ENCODE measurements around the gene ACSS1.

The ACSS1 gene

GRCh38 chr20:24962510-24962909 lies 95.4 kb downstream of the ACSS1 start:
- TF ChIP-seq CTCF (IDR thresholded peaks at IDR 0.05; ENCODE audit: insufficient read depth, missing control alignments): no peak
- DNase-seq (ENCODE audit: insufficient read length, low spot score) (no peak), FAIRE-seq (no peak)

DNA sequence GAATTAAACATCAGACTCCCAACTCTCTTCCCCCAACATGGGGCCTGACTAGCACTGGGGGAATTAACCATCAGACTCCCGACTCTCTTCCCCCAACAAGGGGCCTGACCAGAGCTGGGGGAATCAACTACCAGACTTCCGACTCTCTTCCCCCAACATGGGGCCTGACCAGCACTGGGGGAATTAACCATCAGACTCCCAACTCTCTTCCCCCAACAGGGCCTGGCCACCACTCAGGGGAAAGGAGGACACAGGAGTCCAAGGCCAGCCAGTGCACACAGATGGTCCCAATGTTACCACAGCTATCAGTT lies 95.8 kb downstream of the ACSS1 start:
- DNase-seq (ENCODE audit: insufficient read length, low spot score) (no peak), FAIRE-seq (no peak)
- no peak for TF ChIP-seq CTCF (IDR thresholded peaks at IDR 0.05; ENCODE audit: insufficient read depth, missing control alignments)

- FAIRE-seq (no peak), DNase-seq (ENCODE audit: insufficient read length, low spot score) (no peak)
- TF ChIP-seq CTCF (IDR thresholded peaks at IDR 0.05; ENCODE audit: insufficient read depth, missing control alignments): no peak
Observed at GRCh38 chr20:24961384-24962181, 96.4 kb downstream of the ACSS1 start.

- FAIRE-seq: no peak
- TF ChIP-seq CTCF (IDR thresholded peaks at IDR 0.05; ENCODE audit: insufficient read depth, missing control alignments): no peak
- DNase-seq (ENCODE audit: insufficient read length, low spot score): no peak
Observed at GRCh38 chr20:24960861-24961260, 97.1 kb downstream of the ACSS1 start.

GRCh38 chr20:24960302-24960801 lies 97.6 kb downstream of the ACSS1 start:
- FAIRE-seq (no peak), DNase-seq (ENCODE audit: insufficient read length, low spot score) (no peak)
- no peak for TF ChIP-seq CTCF (IDR thresholded peaks at IDR 0.05; ENCODE audit: insufficient read depth, missing control alignments)

- TF ChIP-seq CTCF (IDR thresholded peaks at IDR 0.05; ENCODE audit: insufficient read depth, missing control alignments): no peak
- DNase-seq (ENCODE audit: insufficient read length, low spot score) (no peak), FAIRE-seq (no peak)
Observed at GRCh38 chr20:24959591-24960301, 98.2 kb downstream of the ACSS1 start.

Measured in D721Med (cell line).